22Rv1 (cell line): ENCODE results near the gene LINGO3.

Experiments used
- CTCF ChIP-seq: fragments of 450-650 bp; IDR thresholded peaks from 2 replicates; pipeline ENCODE4 v1.5.1; 2017; ENCODE audit warnings: mild to moderate bottlenecking
- ZFX ChIP-seq: fragments of 450-650 bp; IDR thresholded peaks from 2 replicates; pipeline ENCODE4 v1.6.1; 2017; ENCODE audit warnings: antibody characterized with exemption, borderline replicate concordance

GRCh38 chr19:2342656-2343288 is 34.8 kb upstream of the LINGO3 start:
- TF ChIP-seq CTCF (no peak), ZFX (no peak)
